Fibroblast of the conjunctiva (primary cell): Measurements from ENCODE around the gene NEK11.
A peak's percentile ranks its signal among the peaks of the same experiment; 100 is the strongest.

Experiments
- DNase-seq: peaks from one replicate; pipeline ENCODE4 v3.0.0-alpha.2; 2010; ENCODE audit warnings: low read depth

NEK11 gene

GRCh38 chr3:131026321-131027151, at the start of gene NEK11, which contains the start of gene ASTE1:
TSS of gene NEK11 (plus strand) at chr3:131026877. CDS start at chr3:131029709, 2,832 bp downstream.
TSS of gene ASTE1 (minus strand) at chr3:131026825. CDS start at chr3:131025306, 1,519 bp downstream.
- peak; percentile 71 for DNase-seq

- no peak for DNase-seq
Measured at GRCh38 chr3:130979117-130979516, 47.6 kb upstream of the NEK11 start.

GRCh38 chr3:130981469-130981868, 45.2 kb upstream of the NEK11 start:
- no peak for DNase-seq

GRCh38 chr3:130990282-130990681, 36.4 kb upstream of the NEK11 start:
- DNase-seq: no peak

- DNase-seq: no peak
Measured at GRCh38 chr3:130991126-130991525, 35.6 kb upstream of the NEK11 start.

GRCh38 chr3:130992344-130992743, 34.3 kb upstream of the NEK11 start:
- no peak for DNase-seq

GRCh38 chr3:130997289-130997688, 29.4 kb upstream of the NEK11 start:
- peak; percentile 9 for DNase-seq

- no peak for DNase-seq
Measured at GRCh38 chr3:131001071-131001470, 25.6 kb upstream of the NEK11 start.

GRCh38 chr3:131004603-131005002, 22.1 kb upstream of the NEK11 start:
- DNase-seq: no peak

GRCh38 chr3:131007256-131007655, 19.4 kb upstream of the NEK11 start:
- no peak for DNase-seq

GRCh38 chr3:131007782-131008181, 18.9 kb upstream of the NEK11 start:
- no peak for DNase-seq

GRCh38 chr3:131008326-131008725, 18.4 kb upstream of the NEK11 start:
- no peak for DNase-seq

GRCh38 chr3:131009698-131010097, 17.0 kb upstream of the NEK11 start:
- no peak for DNase-seq

GRCh38 chr3:131018970-131019369, 7.7 kb upstream of the NEK11 start:
- DNase-seq: no peak

- DNase-seq: no peak
Measured at GRCh38 chr3:131020122-131020693, 6.5 kb upstream of the NEK11 start.

GRCh38 chr3:131025539-131025938, 1.1 kb upstream of the NEK11 start:
- no peak for DNase-seq

- DNase-seq: no peak
Measured at GRCh38 chr3:131028844-131029243, 2.2 kb downstream of the NEK11 start.

GRCh38 chr3:131031660-131032059, 5.0 kb downstream of the NEK11 start:
- no peak for DNase-seq

GRCh38 chr3:131033480-131034080, 6.9 kb downstream of the NEK11 start:
- DNase-seq: peak; percentile 32

- DNase-seq: no peak
Measured at GRCh38 chr3:131036200-131036816, 9.6 kb downstream of the NEK11 start.

GRCh38 chr3:131036986-131037385, 10.3 kb downstream of the NEK11 start:
- DNase-seq: no peak

- DNase-seq: no peak
Measured at GRCh38 chr3:131038326-131038725, 11.6 kb downstream of the NEK11 start.
